H1 (cell line): Measurements from ENCODE around the gene LDAH.

Experiments used
- CREB1 ChIP-seq: IDR thresholded peaks from 2 replicates; pipeline ENCODE4 v1.6.1; 2012; ENCODE audit warnings: inconsistent platforms
- GTF2F1 ChIP-seq: IDR thresholded peaks from 2 replicates; pipeline ENCODE4 v1.6.1; 2012; ENCODE audit warnings: low read depth, low read length, improper control_type of control experiment, borderline replicate concordance
- POLR2AphosphoS5 ChIP-seq: IDR thresholded peaks from 2 replicates; pipeline ENCODE4 v1.6.1; 2011; ENCODE audit warnings: low read depth, low read length
- RBBP5 ChIP-seq: IDR thresholded peaks from 2 replicates; pipeline ENCODE4 v1.7.1; 2012; ENCODE audit warnings: low read depth, mild to moderate bottlenecking, inconsistent platforms, low read length, moderate library complexity, borderline replicate concordance

DNA sequence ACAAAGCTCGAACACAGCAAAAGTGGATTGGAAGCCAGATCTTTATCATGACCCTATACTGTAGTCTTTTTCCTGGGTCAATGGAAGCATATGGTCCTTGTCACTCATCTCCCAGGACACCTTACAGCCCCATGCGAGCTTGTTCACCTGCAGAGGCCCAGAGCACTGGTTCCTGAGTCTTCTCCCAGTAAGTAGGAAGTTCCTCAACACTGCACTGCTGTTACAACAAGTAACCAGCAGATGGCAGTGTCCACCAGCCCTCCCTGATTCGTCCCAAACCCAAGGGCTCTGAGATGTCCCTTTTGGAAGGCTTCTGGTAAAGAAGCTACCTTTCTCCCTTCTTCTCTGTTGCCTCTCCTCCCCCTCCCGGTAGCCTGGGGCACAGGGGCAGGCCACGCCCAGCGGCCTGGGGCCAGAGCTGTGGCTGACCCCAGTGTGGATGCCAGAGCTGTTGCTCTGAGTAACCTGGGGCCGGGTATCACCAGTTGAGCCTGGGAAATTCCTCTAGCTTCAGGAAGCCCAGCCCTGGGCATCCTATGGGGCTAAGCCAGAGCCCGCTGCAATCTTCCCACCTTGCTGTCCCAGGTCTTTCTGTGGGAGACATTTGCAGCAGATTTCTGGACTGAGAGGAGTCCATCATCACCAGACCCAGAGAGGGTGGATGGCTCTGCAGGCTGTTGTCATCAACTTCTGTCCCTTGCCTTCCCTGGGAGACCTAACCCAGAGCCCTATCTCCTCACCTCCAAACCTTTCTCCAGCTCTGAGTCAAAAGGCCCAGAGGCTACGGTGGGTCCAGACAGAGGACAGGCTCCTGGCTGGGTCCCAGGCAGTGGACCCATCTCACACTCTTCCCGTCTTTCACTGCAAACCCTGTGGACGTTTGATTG is 161.2 kb downstream of the LDAH start:
- no peak for TF ChIP-seq POLR2AphosphoS5
- TF ChIP-seq GTF2F1: no peak
- TF ChIP-seq CREB1: no peak
- TF ChIP-seq RBBP5: no peak
